Panc1 (cell line): Measurements from ENCODE around the gene PRM2. TPM values are rescaled to one million over a fixed set of nuclear protein-coding genes. Genes with fewer than 3 reads are reported as not detected.

Source experiments
- ATAC-seq: fragments of 200-7000 bp; cut with Tn5 transposase; 2 replicates; pipeline ENCODE4 v1.9.1; 2020; ENCODE audit warnings: mild to moderate bottlenecking, moderate library complexity
- BruUV-seq: library from RNA; stranded (reverse); fragments of 400-500 nt; replicated peaks from 2 replicates; lab custom pipeline; 2021; lab: Mats Ljungman, UMichigan
- CTCF ChIA-PET: fragments of 300-600 bp; sonication (Branson Sonifier 250); formaldehyde crosslinking; loops from one replicate; lab custom pipeline; 2022; ENCODE audit warnings: antibody characterized with exemption; lab: Charles Lee
- POLR2A ChIA-PET: fragments of 300-600 bp; sonication (Branson Sonifier 250); formaldehyde crosslinking; loops from one replicate; lab custom pipeline; 2022; ENCODE audit warnings: antibody characterized with exemption; lab: Charles Lee
- DNase-seq: peaks from one replicate; pipeline ENCODE4 v3.0.0-alpha.2; 2010; ENCODE audit warnings: low read depth, low spot score
- H3K27ac ChIP-seq: 2 replicates; pipeline ENCODE4 v1.5.1; 2011; ENCODE audit warnings: mild to moderate bottlenecking, low read length, inconsistent platforms
- H3K27me3 ChIP-seq: fragments of 200-500 bp; sonication (Bioruptor generic); 2 replicates; pipeline ENCODE4 v1.6.0; 2014; ENCODE audit warnings: low read length, inconsistent platforms; ENCODE audit not compliant: control insufficient read depth, insufficient read depth
- H3K36me3 ChIP-seq: fragments of 200-500 bp; sonication (Bioruptor generic); 2 replicates; pipeline ENCODE4 v1.5.1; 2014; ENCODE audit warnings: inconsistent platforms, mild to moderate bottlenecking, low read length, moderate library complexity; ENCODE audit not compliant: control insufficient read depth, insufficient read depth
- H3K4me1 ChIP-seq: 2 replicates; pipeline ENCODE4 v1.5.1; 2011; ENCODE audit warnings: inconsistent platforms, mild to moderate bottlenecking, low read length, moderate library complexity; ENCODE audit not compliant: control insufficient read depth, insufficient read depth
- H3K4me3 ChIP-seq, 2 experiments: 2 replicates each; pipeline ENCODE4 v1.5.1; 2011 to 2012; ENCODE audit warnings: low read depth in 2 of 2, low read length in 2 of 2, mild to moderate bottlenecking in 2 of 2, inconsistent platforms in 1 of 2, moderate library complexity in 1 of 2
- H3K9me3 ChIP-seq: fragments of 200-500 bp; sonication (Bioruptor generic); 2 replicates; pipeline ENCODE4 v1.5.1; 2014; ENCODE audit warnings: low read depth, mild to moderate bottlenecking, inconsistent platforms, low read length, moderate library complexity; ENCODE audit not compliant: control insufficient read depth, insufficient read depth
- CTCF ChIP-seq: fragments of 450-650 bp; IDR thresholded peaks from 2 replicates; pipeline ENCODE4 v1.5.1; 2017; ENCODE audit warnings: mild to moderate bottlenecking
- POLR2AphosphoS5 ChIP-seq: IDR thresholded peaks from 2 replicates; pipeline ENCODE4 v1.6.1; 2012; ENCODE audit warnings: mild to moderate bottlenecking, low read depth, low read length, moderate library complexity
- REST ChIP-seq, 2 experiments: IDR thresholded peaks; 2 replicates each; pipeline ENCODE4 v1.6.1; 2011 to 2012; ENCODE audit warnings: low read depth in 2 of 2, control low read depth in 1 of 2, low read length in 1 of 2, mild to moderate bottlenecking in 1 of 2, moderate library complexity in 1 of 2; ENCODE audit not compliant: insufficient read depth in 1 of 2
- SIN3A ChIP-seq: IDR thresholded peaks from 2 replicates; pipeline ENCODE4 v1.6.1; 2012; ENCODE audit warnings: low read depth, mild to moderate bottlenecking, low read length, moderate library complexity, borderline replicate concordance; ENCODE audit not compliant: insufficient read depth
- TCF7L2 ChIP-seq: IDR thresholded peaks from 2 replicates; pipeline ENCODE4 v1.6.1; 2011; ENCODE audit warnings: mild to moderate bottlenecking, low read depth, low read length, inconsistent platforms
- in situ Hi-C: cut with HindIII; loops from 2 replicates; pipeline ENCODE4 v1.10.0; 2016; ENCODE audit warnings: low sequenced_read_pairs, low pct_unique_long_range_greater_than_20kb
- intact Hi-C: fragments of 100-400 bp; cut with micrococcal nuclease; formaldehyde crosslinking; loops from one replicate; pipeline ENCODE4 v1.10.0; 2022; ENCODE audit not compliant: unreplicated experiment
- total RNA-seq: library from RNA; stranded (reverse); gene quantifications from one replicate; pipeline ENCODE4 v1.2.1, GENCODE V29; 2021; ENCODE audit not compliant: unreplicated experiment

PRM2 gene
- total RNA-seq, 1 experiment from 2014 or later = not detected

GRCh38 chr16:11268921-11269375, 7.3 kb downstream of the PRM2 start, which contains the start of gene TNP2:
TNP2 (minus strand) TSS chr16:11269325; CDS start chr16:11269262, 63 bp downstream.
- CTCF ChIA-PET = no interaction called here

GRCh38 chr16:11265124-11265523, 11.2 kb downstream of the PRM2 start:
- intact Hi-C loops (no loop called here), in situ Hi-C loops (no loop called here)
- BruUV-seq = no TSS peak
- H3K4me3 ChIP-seq = no peak overlapping the region
- ChIA-PET CTCF (no interaction called here), POLR2A (no interaction called here)
- H3K9me3 ChIP-seq = no peaks in the 10 kb centered on the region
- no peak overlapping the region for H3K27ac ChIP-seq
- no peaks in the 10 kb centered on the region for H3K36me3 ChIP-seq
- TF ChIP-seq TCF7L2 (no peak), SIN3A (no peak), CTCF (no peak), POLR2AphosphoS5 (no peak), REST (IDR thresholded peaks at IDR 0.05; ENCODE audit: insufficient read depth in 1 of 2, low read depth in 2 of 2, low read length in 1 of 2) (no peak)
- H3K27me3 ChIP-seq = no peaks in the 10 kb centered on the region
- ATAC-seq (no peak), DNase-seq (no peak)
- H3K4me1 ChIP-seq = no peaks in the 10 kb centered on the region

More at GRCh38 chr16:11268921-11269375, 7.3 kb downstream of the PRM2 start, which contains the start of gene TNP2:
- ATAC-seq = no peak
- POLR2A ChIA-PET = no interaction called here
- H3K36me3 ChIP-seq = no peaks in the 10 kb centered on the region
- intact Hi-C loops (no loop called here), in situ Hi-C loops (no loop called here)
- DNase-seq = no peak
- no peak within 1 kb of the TSS for H3K27ac ChIP-seq
- H3K9me3 ChIP-seq = no peaks in the 10 kb centered on the region
- H3K4me1 ChIP-seq = peaks cover 5% of the 10 kb centered on the region
- H3K4me3 ChIP-seq = no peak within 1 kb of the TSS
- H3K27me3 ChIP-seq = no peaks in the 10 kb centered on the region
- no peak for TF ChIP-seq CTCF
- TF ChIP-seq SIN3A = no peak
- TF ChIP-seq POLR2AphosphoS5 = no peak
- no peak for TF ChIP-seq TCF7L2
- TF ChIP-seq REST (IDR thresholded peaks at IDR 0.05; ENCODE audit: insufficient read depth in 1 of 2, low read depth in 2 of 2, low read length in 1 of 2) = no peak
- no TSS peak for BruUV-seq
